Activated naive CD8-positive, alpha-beta T cell treated with anti-CD3 and anti-CD28 coated beads for 36 hours (primary cell): ENCODE results near the gene LPIN1. TPM values are rescaled to one million over a fixed set of nuclear protein-coding genes. Genes with fewer than 3 reads are reported as not detected.
"Not testable (repeated sequence)": the region's sequence is repeated elsewhere in the genome, so short reads cannot be mapped to it uniquely, and the experiment has no call there.

Source experiments
- DNase-seq: peaks from one replicate; pipeline ENCODE4 v3.0.0; 2021
- H3K27ac Mint-ChIP-seq: one replicate; pipeline ENCODE4 v1.8.0; 2022; ENCODE audit warnings: mild to moderate bottlenecking, moderate library complexity, mixed read lengths
- H3K27me3 Mint-ChIP-seq: one replicate; pipeline ENCODE4 v1.8.0; 2022; ENCODE audit warnings: mild to moderate bottlenecking, mixed read lengths
- H3K36me3 Mint-ChIP-seq: one replicate; pipeline ENCODE4 v1.8.0; 2021; ENCODE audit warnings: mild to moderate bottlenecking, mixed read lengths
- H3K4me1 Mint-ChIP-seq: one replicate; pipeline ENCODE4 v1.8.0; 2021; ENCODE audit warnings: mixed read lengths
- H3K4me3 Mint-ChIP-seq: one replicate; pipeline ENCODE4 v1.8.0; 2022; ENCODE audit warnings: mild to moderate bottlenecking, moderate library complexity, mixed read lengths
- H3K9me3 Mint-ChIP-seq: one replicate; pipeline ENCODE4 v1.8.0; 2022; ENCODE audit warnings: mixed read lengths
- total RNA-seq, 2 experiments: library from RNA; stranded (reverse); gene quantifications; one replicate each; pipeline ENCODE4 v1.2.3, GENCODE V29; 2021

The LPIN1 gene
- total RNA-seq, 2 experiments from 2014 or later, result 24.1 to 25.2 TPM

- no peak overlapping the region for H3K27ac Mint-ChIP-seq
- peaks cover 48% of the 10 kb centered on the region for H3K4me1 Mint-ChIP-seq
- no peak for DNase-seq
- H3K9me3 Mint-ChIP-seq, result no peaks in the 10 kb centered on the region
- peaks cover 3% of the 10 kb centered on the region for H3K36me3 Mint-ChIP-seq
- H3K4me3 Mint-ChIP-seq, result no peak overlapping the region
- H3K27me3 Mint-ChIP-seq, result no peaks in the 10 kb centered on the region
Observed at GRCh38 chr2:11828933-11829323, 82.5 kb downstream of the LPIN1 start.

- H3K4me1 Mint-ChIP-seq, result peaks cover 48% of the 10 kb centered on the region
Observed at GRCh38 chr2:11829324-11829946, 83.0 kb downstream of the LPIN1 start.

GRCh38 chr2:11829947-11830707, 83.7 kb downstream of the LPIN1 start:
- Mint-ChIP-seq H3K9me3 (peaks cover 10% of the 10 kb centered on the region), H3K27me3 (peaks cover 5% of the 10 kb centered on the region), H3K4me3 (peak overlapping the region; percentile 54), H3K4me1 (peaks cover 48% of the 10 kb centered on the region), H3K27ac (peak overlapping the region; percentile 72), H3K36me3 (peaks cover 9% of the 10 kb centered on the region)
- DNase-seq, result peak; percentile 57

More at GRCh38 chr2:11829324-11829946, 83.0 kb downstream of the LPIN1 start:
- H3K4me3 Mint-ChIP-seq, result peak overlapping the region; percentile 54
- peak; percentile 54 for DNase-seq
- no peaks in the 10 kb centered on the region for H3K27me3 Mint-ChIP-seq
- H3K9me3 Mint-ChIP-seq, result peaks cover 4% of the 10 kb centered on the region
- peaks cover 3% of the 10 kb centered on the region for H3K36me3 Mint-ChIP-seq
- peak overlapping the region; percentile 72 for H3K27ac Mint-ChIP-seq

GRCh38 chr2:11830708-11831301, 84.4 kb downstream of the LPIN1 start:
- Mint-ChIP-seq H3K27me3 (peaks cover 5% of the 10 kb centered on the region), H3K4me3 (peak overlapping the region; percentile 54), H3K36me3 (peaks cover 9% of the 10 kb centered on the region), H3K27ac (peak overlapping the region; percentile 72), H3K4me1 (peaks cover 48% of the 10 kb centered on the region), H3K9me3 (peaks cover 10% of the 10 kb centered on the region)
- no peak for DNase-seq

- Mint-ChIP-seq H3K36me3 (peaks cover 9% of the 10 kb centered on the region), H3K27me3 (peaks cover 5% of the 10 kb centered on the region), H3K9me3 (peaks cover 10% of the 10 kb centered on the region), H3K4me1 (peaks cover 48% of the 10 kb centered on the region), H3K4me3 (no peak overlapping the region), H3K27ac (no peak overlapping the region)
- no peak for DNase-seq
Observed at GRCh38 chr2:11831415-11831814, 85.0 kb downstream of the LPIN1 start.

GRCh38 chr2:11832531-11832930, 86.1 kb downstream of the LPIN1 start:
- H3K9me3 Mint-ChIP-seq, result peaks cover 10% of the 10 kb centered on the region
- DNase-seq, result no peak
- H3K36me3 Mint-ChIP-seq, result peaks cover 5% of the 10 kb centered on the region
- H3K4me3 Mint-ChIP-seq, result no peak overlapping the region
- H3K4me1 Mint-ChIP-seq, result peaks cover 41% of the 10 kb centered on the region
- no peak overlapping the region for H3K27ac Mint-ChIP-seq
- peaks cover 5% of the 10 kb centered on the region for H3K27me3 Mint-ChIP-seq

GRCh38 chr2:11833601-11834000, 87.2 kb downstream of the LPIN1 start:
- Mint-ChIP-seq H3K36me3 (peaks cover 5% of the 10 kb centered on the region), H3K27ac (no peak overlapping the region), H3K4me1 (peaks cover 34% of the 10 kb centered on the region), H3K27me3 (peaks cover 5% of the 10 kb centered on the region), H3K9me3 (peaks cover 10% of the 10 kb centered on the region), H3K4me3 (no peak overlapping the region)
- no peak for DNase-seq

- DNase-seq, result no peak
- H3K4me3 Mint-ChIP-seq, result no peak overlapping the region
- peaks cover 10% of the 10 kb centered on the region for H3K9me3 Mint-ChIP-seq
- H3K4me1 Mint-ChIP-seq, result peaks cover 18% of the 10 kb centered on the region
- no peak overlapping the region for H3K27ac Mint-ChIP-seq
- peaks cover 5% of the 10 kb centered on the region for H3K36me3 Mint-ChIP-seq
- peaks cover 5% of the 10 kb centered on the region for H3K27me3 Mint-ChIP-seq
Observed at GRCh38 chr2:11835403-11835802, 89.0 kb downstream of the LPIN1 start.

GRCh38 chr2:11836647-11837219, 90.3 kb downstream of the LPIN1 start:
- Mint-ChIP-seq H3K27me3 (peaks cover 5% of the 10 kb centered on the region), H3K36me3 (peaks cover 5% of the 10 kb centered on the region), H3K4me1 (peaks cover 9% of the 10 kb centered on the region), H3K4me3 (no peak overlapping the region), H3K9me3 (peaks cover 10% of the 10 kb centered on the region), H3K27ac (no peak overlapping the region)
- no peak for DNase-seq

GRCh38 chr2:11837875-11838734, 91.7 kb downstream of the LPIN1 start:
- H3K4me3 Mint-ChIP-seq, result no peak overlapping the region
- peaks cover 8% of the 10 kb centered on the region for H3K4me1 Mint-ChIP-seq
- no peak for DNase-seq
- H3K36me3 Mint-ChIP-seq, result peaks cover 5% of the 10 kb centered on the region
- H3K27me3 Mint-ChIP-seq, result peaks cover 5% of the 10 kb centered on the region
- no peak overlapping the region for H3K27ac Mint-ChIP-seq
- H3K9me3 Mint-ChIP-seq, result peaks cover 10% of the 10 kb centered on the region

- peaks cover 2% of the 10 kb centered on the region for H3K27me3 Mint-ChIP-seq
- H3K27ac Mint-ChIP-seq, result no peak overlapping the region
- peaks cover 1% of the 10 kb centered on the region for H3K9me3 Mint-ChIP-seq
- peaks cover under 1% of the 10 kb centered on the region for H3K36me3 Mint-ChIP-seq
- no peaks in the 10 kb centered on the region for H3K4me1 Mint-ChIP-seq
- no peak overlapping the region for H3K4me3 Mint-ChIP-seq
- no peak for DNase-seq
Observed at GRCh38 chr2:11839916-11840315, 93.5 kb downstream of the LPIN1 start.

GRCh38 chr2:11842336-11842735, 95.9 kb downstream of the LPIN1 start:
- H3K4me3 Mint-ChIP-seq, result no peak overlapping the region
- no peaks in the 10 kb centered on the region for H3K27me3 Mint-ChIP-seq
- no peaks in the 10 kb centered on the region for H3K36me3 Mint-ChIP-seq
- H3K4me1 Mint-ChIP-seq, result no peaks in the 10 kb centered on the region
- no peak overlapping the region for H3K27ac Mint-ChIP-seq
- DNase-seq, result no peak
- H3K9me3 Mint-ChIP-seq, result peaks cover under 1% of the 10 kb centered on the region

- H3K27me3 Mint-ChIP-seq, DNase-seq, H3K27ac Mint-ChIP-seq, H3K4me3 Mint-ChIP-seq, H3K9me3 Mint-ChIP-seq, H3K4me1 Mint-ChIP-seq, H3K36me3 Mint-ChIP-seq: not testable (repeated sequence)
Observed at GRCh38 chr2:11844798-11845197, 98.4 kb downstream of the LPIN1 start.

- not testable (repeated sequence) for H3K9me3 Mint-ChIP-seq, DNase-seq, H3K36me3 Mint-ChIP-seq, H3K4me3 Mint-ChIP-seq, H3K4me1 Mint-ChIP-seq, H3K27ac Mint-ChIP-seq
- H3K27me3 Mint-ChIP-seq, result peaks cover 10% of the 10 kb centered on the region
Observed at GRCh38 chr2:11847935-11848334, 101.5 kb downstream of the LPIN1 start.
